Measurements from ENCODE around the gene CLIP2. TPM values are rescaled to one million over a fixed set of nuclear protein-coding genes. Genes with fewer than 3 reads are reported as not detected.

The CLIP2 gene
- total RNA-seq, 2 donors from 2014 or later: 18.6 to 24.1 TPM

- TF ChIP-seq POLR2A (IDR thresholded peaks at IDR 0.05): no peak
- no peak for TF ChIP-seq POLR2AphosphoS5 (IDR thresholded peaks at IDR 0.05)
- TF ChIP-seq CTCF (IDR thresholded peaks at IDR 0.05): no peak
- Histone ChIP-seq H3K4me1 (replicated peaks) (peaks cover 9% of the 10 kb centered on the region), H3K27me3 (replicated peaks; ENCODE audit: insufficient read depth) (no peaks in the 10 kb centered on the region), H3K9me3 (no peaks in the 10 kb centered on the region), H3K27ac (no peak overlapping the region), H3K4me3 (no peak overlapping the region), H3K36me3 (no peaks in the 10 kb centered on the region)
- 81% methylated on average over 18 of the region's 18 CpGs for WGBS
- intact Hi-C loops (cut with DNase I): no loop called here
- no peak for DNase-seq (ENCODE audit: low spot score)
Observed at GRCh38 chr7:74292757-74293576, 3.8 kb downstream of the CLIP2 start.

DNA sequence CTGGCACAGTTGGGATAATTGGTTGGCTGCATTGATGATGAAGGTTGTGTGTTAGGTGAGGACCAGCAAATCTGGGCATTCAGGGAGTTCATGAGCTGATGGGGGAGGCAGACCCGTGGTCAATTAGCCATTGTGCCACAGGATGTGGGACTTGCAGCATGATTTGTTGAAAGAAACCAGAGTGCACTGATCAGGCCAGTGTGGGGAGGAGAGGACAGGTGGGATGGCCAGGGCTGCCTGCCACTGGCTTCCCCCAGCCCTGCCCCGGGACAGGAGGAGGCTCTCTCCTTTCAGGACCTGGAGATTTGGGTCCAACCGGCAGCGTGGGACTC lies 4.3 kb downstream of the CLIP2 start:
- no peak for TF ChIP-seq POLR2A (IDR thresholded peaks at IDR 0.05)
- no peak for TF ChIP-seq CTCF (IDR thresholded peaks at IDR 0.05)
- TF ChIP-seq POLR2AphosphoS5 (IDR thresholded peaks at IDR 0.05): no peak
- Histone ChIP-seq H3K27ac (no peak overlapping the region), H3K4me3 (no peak overlapping the region), H3K36me3 (no peaks in the 10 kb centered on the region), H3K27me3 (replicated peaks; ENCODE audit: insufficient read depth) (no peaks in the 10 kb centered on the region), H3K4me1 (replicated peaks) (peaks cover 9% of the 10 kb centered on the region), H3K9me3 (no peaks in the 10 kb centered on the region)
- intact Hi-C loops (cut with DNase I): no loop called here
- DNase-seq (ENCODE audit: low spot score): no peak
- 76% methylated on average over 4 of the region's 4 CpGs for WGBS

GRCh38 chr7:74294191-74294998 lies 5.2 kb downstream of the CLIP2 start:
- no peaks in the 10 kb centered on the region for H3K36me3 ChIP-seq
- DNase-seq (ENCODE audit: low spot score): no peak
- H3K27ac ChIP-seq: no peak overlapping the region
- H3K4me1 ChIP-seq (replicated peaks): peaks cover 4% of the 10 kb centered on the region
- H3K27me3 ChIP-seq (replicated peaks; ENCODE audit: insufficient read depth): no peaks in the 10 kb centered on the region
- intact Hi-C loops (cut with DNase I): no loop called here
- TF ChIP-seq POLR2AphosphoS5 (IDR thresholded peaks at IDR 0.05): no peak
- no peak for TF ChIP-seq POLR2A (IDR thresholded peaks at IDR 0.05)
- TF ChIP-seq CTCF (IDR thresholded peaks at IDR 0.05): no peak
- 60% methylated on average over 17 of the region's 17 CpGs for WGBS
- H3K4me3 ChIP-seq: no peak overlapping the region
- H3K9me3 ChIP-seq: no peaks in the 10 kb centered on the region

DNA sequence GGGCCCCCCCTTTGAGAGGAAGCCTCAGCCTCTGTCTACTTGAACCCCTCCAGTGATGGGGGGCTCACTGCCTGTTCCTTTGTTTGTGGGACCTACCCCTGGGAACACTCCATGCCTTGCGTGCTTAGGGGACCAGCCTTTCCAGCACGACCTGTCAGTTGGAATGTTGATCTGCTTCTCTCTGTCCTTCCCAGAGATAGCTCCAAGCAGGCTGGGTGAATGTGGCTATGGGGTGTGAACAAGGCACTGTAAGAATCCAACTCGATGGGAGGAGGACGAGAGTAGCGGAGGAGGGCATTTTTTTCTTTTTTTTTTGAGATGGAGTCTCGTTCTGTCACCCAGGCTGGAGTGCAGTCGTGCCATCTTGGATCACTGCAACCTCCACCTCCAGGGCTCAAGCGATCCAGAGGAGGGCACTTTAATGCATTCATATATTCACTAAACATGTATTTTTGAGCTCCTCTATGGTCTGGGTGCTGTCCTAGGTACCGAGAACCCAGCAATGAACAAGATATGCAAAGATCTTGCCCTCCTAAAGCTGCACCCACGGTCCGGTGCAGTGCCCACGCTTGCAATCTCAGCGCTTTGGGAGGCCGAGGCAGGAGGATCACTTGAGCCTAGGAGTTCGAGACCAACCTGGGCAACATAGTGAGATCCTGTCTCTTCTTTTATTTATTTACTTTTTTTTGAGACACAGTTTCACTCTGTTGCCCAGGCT lies 8.5 kb downstream of the CLIP2 start:
- TF ChIP-seq POLR2A (IDR thresholded peaks at IDR 0.05) (no peak), POLR2AphosphoS5 (IDR thresholded peaks at IDR 0.05) (no peak), CTCF (IDR thresholded peaks at IDR 0.05) (no peak)
- Histone ChIP-seq H3K4me1 (replicated peaks) (no peaks in the 10 kb centered on the region), H3K27me3 (replicated peaks; ENCODE audit: insufficient read depth) (no peaks in the 10 kb centered on the region), H3K9me3 (no peaks in the 10 kb centered on the region), H3K27ac (no peak overlapping the region), H3K36me3 (no peaks in the 10 kb centered on the region), H3K4me3 (no peak overlapping the region)
- WGBS: 85% methylated on average over 15 of the region's 15 CpGs
- no peak for DNase-seq (ENCODE audit: low spot score)
- intact Hi-C loops (cut with DNase I): no loop called here

All from prostate gland (tissue), 2 donors.